Gastrocnemius medialis (tissue), 4 donors: ENCODE results near the gene IL12RB1. TPM values are rescaled to one million over a fixed set of nuclear protein-coding genes. Genes with fewer than 3 reads are reported as not detected.

Experiments used
- ATAC-seq, 2 donors: fragments of 150-250 bp; one replicate each; pipeline ENCODE4 v1.9.1; 2016
- DNase-seq, 2 donors: peaks; one replicate each; pipeline ENCODE4 v3.0.0-alpha.2; 2019
- H3K27ac ChIP-seq, 4 donors: fragments of 200-600 bp; sonication (generic); 1 replicate in 1 of 4; 2 replicates in 3 of 4; pipeline ENCODE4 v1.5.1; 2016 to 2018; ENCODE audit warnings: mild to moderate bottlenecking in 2 of 4, moderate library complexity in 1 of 4
- H3K27me3 ChIP-seq, 3 donors: fragments of 200-600 bp; sonication (generic) in 2 of 3; 1 replicate in 1 of 3; 2 replicates in 2 of 3; pipeline versions ENCODE4 v1.5.1 to v1.6.0; 2016 to 2019; ENCODE audit warnings: mild to moderate bottlenecking in 1 of 3, moderate library complexity in 1 of 3
- H3K36me3 ChIP-seq, 2 donors: fragments of 200-600 bp; sonication (generic) in 1 of 2; one replicate each; pipeline ENCODE4 v1.5.1; 2017 to 2018
- H3K4me1 ChIP-seq, 2 donors: fragments of 200-600 bp; sonication (generic) in 1 of 2; one replicate each; pipeline ENCODE4 v1.5.1; 2016 to 2017; ENCODE audit warnings: mild to moderate bottlenecking in 2 of 2
- H3K4me3 ChIP-seq, 4 donors: fragments of 200-600 bp; sonication (generic) in 3 of 4; 1 replicate in 1 of 4; 2 replicates in 3 of 4; pipeline ENCODE4 v1.5.1; 2016 to 2019; ENCODE audit warnings: mild to moderate bottlenecking in 2 of 4
- H3K9me3 ChIP-seq, 3 donors: fragments of 200-600 bp; sonication (generic) in 2 of 3; 1 replicate in 1 of 3; 2 replicates in 2 of 3; pipeline ENCODE4 v1.5.1; 2016 to 2019
- CTCF ChIP-seq, 5 experiments: fragments of 450-650 bp in 3 of 5; fragments of 200-600 bp in 2 of 5; sonication (generic) in 2 of 5; IDR thresholded peaks in 4 of 5; conservative IDR thresholded peaks in 1 of 5; 1 replicate in 4 of 5; 2 replicates in 1 of 5; pipeline ENCODE4 v1.5.1; 2016 to 2019; ENCODE audit warnings: antibody characterized with exemption in 5 of 5, mild to moderate bottlenecking in 3 of 5, moderate library complexity in 3 of 5
- POLR2A ChIP-seq, 2 donors: fragments of 450-650 bp; IDR thresholded peaks; one replicate each; pipeline ENCODE4 v1.6.1; 2017; ENCODE audit warnings: antibody characterized with exemption in 2 of 2, mild to moderate bottlenecking in 2 of 2, moderate library complexity in 2 of 2
- in situ Hi-C, 4 donors: fragments of 200-750 bp; cut with MboI; loops; one replicate each; pipeline versions ENCODE4 v1.15.0 to v1.8.0; 2017; ENCODE audit warnings: low sequenced_read_pairs in 4 of 4
- intact Hi-C: fragments of 100-400 bp; cut with DNase I; formaldehyde crosslinking; loops from one replicate; pipeline ENCODE4 v1.15.1; 2023; ENCODE audit warnings: low total_unique reads
- total RNA-seq, 4 donors: library from RNA; depleted of rRNA; stranded (reverse); fragments of >200 nt; gene quantifications; one replicate each; pipeline versions ENCODE4 v1.1.0 to v1.2.3, GENCODE V29; 2016

The IL12RB1 gene
- total RNA-seq, 4 donors from 2014 or later: 0.16 to 0.20 TPM; not detected in 2

DNA sequence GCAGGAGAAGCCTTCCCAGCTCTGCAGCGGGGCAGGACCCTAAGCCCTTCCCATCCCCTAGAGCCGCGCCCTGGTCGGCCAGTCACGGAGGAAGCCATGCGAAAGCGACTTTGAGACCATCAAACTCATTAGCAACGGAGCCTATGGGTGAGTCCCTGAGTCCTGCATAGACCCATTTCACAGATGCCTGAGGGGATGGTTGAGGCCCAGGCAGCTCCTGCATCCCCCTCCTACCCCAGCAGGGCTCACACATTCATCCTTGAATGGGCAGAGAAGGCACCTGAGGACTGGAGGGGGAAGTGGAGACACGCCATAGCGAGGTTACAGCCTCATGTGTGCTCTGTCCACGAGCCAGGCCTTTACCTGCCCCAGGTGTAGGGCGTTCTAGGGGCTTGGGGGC lies 42.1 kb upstream of the IL12RB1 start:
- Histone ChIP-seq H3K4me1 (no peaks in the 10 kb centered on the region), H3K27ac (no peak overlapping the region), H3K27me3 (no peaks in the 10 kb centered on the region), H3K9me3 (no peaks in the 10 kb centered on the region), H3K4me3 (no peak overlapping the region), H3K36me3 (no peaks in the 10 kb centered on the region)
- no peak for TF ChIP-seq POLR2A (IDR thresholded peaks at IDR 0.05)
- TF ChIP-seq CTCF (IDR thresholded peaks at IDR 0.05 in 4 of 5, conservative IDR thresholded peaks at IDR 0.05 in 1 of 5): no peak
- in situ Hi-C loops (no loop called here), intact Hi-C loops (no loop called here)
- no peak for DNase-seq
- no peak for ATAC-seq

DNA sequence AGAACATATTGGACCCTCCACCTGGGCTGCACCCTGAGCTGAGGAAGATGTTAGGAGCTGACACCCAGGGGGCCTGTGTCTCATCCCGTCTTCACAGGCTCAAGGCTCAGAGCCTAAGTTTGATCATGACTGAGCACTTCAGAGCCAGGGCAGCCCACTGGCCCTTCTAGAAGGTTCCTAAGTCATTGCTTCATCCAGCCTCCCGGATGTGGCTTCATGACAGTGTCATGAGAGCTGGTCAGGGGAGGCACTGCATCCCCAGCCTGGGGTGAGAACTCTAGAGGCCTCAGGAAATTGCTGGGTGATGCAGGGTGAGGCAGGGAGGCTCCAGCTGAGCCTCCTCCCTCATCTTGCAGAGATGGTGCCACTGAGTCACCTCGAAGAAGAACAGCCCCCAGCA lies 41.3 kb upstream of the IL12RB1 start:
- DNase-seq: no peak
- Histone ChIP-seq H3K36me3 (no peaks in the 10 kb centered on the region), H3K27ac (no peak overlapping the region), H3K9me3 (no peaks in the 10 kb centered on the region), H3K4me1 (no peaks in the 10 kb centered on the region), H3K4me3 (no peak overlapping the region), H3K27me3 (no peaks in the 10 kb centered on the region)
- in situ Hi-C loops (no loop called here), intact Hi-C loops (no loop called here)
- ATAC-seq: no peak
- TF ChIP-seq CTCF (IDR thresholded peaks at IDR 0.05 in 4 of 5, conservative IDR thresholded peaks at IDR 0.05 in 1 of 5) (no peak), POLR2A (IDR thresholded peaks at IDR 0.05) (no peak)

GRCh38 chr19:18126097-18126496 lies 39.4 kb upstream of the IL12RB1 start:
- Histone ChIP-seq H3K4me3 (no peak overlapping the region), H3K9me3 (no peaks in the 10 kb centered on the region), H3K36me3 (no peaks in the 10 kb centered on the region), H3K27me3 (no peaks in the 10 kb centered on the region), H3K4me1 (no peaks in the 10 kb centered on the region), H3K27ac (no peak overlapping the region)
- ATAC-seq: no peak
- DNase-seq: no peak
- TF ChIP-seq CTCF (IDR thresholded peaks at IDR 0.05 in 4 of 5, conservative IDR thresholded peaks at IDR 0.05 in 1 of 5) (no peak), POLR2A (IDR thresholded peaks at IDR 0.05) (no peak)
- intact Hi-C loops (no loop called here), in situ Hi-C loops (no loop called here)

DNA sequence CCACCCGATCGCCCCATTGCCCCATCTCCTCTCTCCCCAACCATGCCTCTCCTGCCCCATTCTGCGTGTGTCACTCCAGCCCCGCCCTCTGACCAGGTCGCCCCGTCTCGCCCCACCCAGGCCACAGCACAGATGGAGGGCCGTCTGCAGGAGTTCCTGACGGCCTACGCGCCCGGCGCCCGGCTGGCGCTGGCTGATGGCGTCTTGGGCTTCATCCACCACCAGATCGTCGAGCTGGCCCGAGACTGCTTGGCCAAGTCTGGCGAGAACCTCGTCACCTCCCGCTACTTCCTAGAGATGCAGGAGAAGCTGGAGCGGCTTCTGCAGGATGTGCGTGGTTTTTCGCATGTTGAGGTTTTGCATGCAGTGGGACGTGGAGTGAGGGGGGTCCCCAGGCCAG lies 37.1 kb upstream of the IL12RB1 start:
- intact Hi-C loops (no loop called here), in situ Hi-C loops (no loop called here)
- Histone ChIP-seq H3K4me1 (peaks cover 0 to 4% of the 10 kb centered on the region in 2 donors), H3K27me3 (no peaks in the 10 kb centered on the region), H3K9me3 (no peaks in the 10 kb centered on the region), H3K27ac (peak overlapping the region in 1 of 4 donors; percentile 27), H3K4me3 (no peak overlapping the region), H3K36me3 (no peaks in the 10 kb centered on the region)
- no peak for TF ChIP-seq POLR2A (IDR thresholded peaks at IDR 0.05)
- TF ChIP-seq CTCF (IDR thresholded peaks at IDR 0.05 in 4 of 5, conservative IDR thresholded peaks at IDR 0.05 in 1 of 5): no peak
- no peak for DNase-seq
- ATAC-seq: peak in 1 of 2 donors; percentile 24
